T1000 (cell line): Measurements from ENCODE around the gene CCDC74A.
"Not testable (repeated sequence)": the region's sequence is repeated elsewhere in the genome, so short reads cannot be mapped to it uniquely, and the experiment has no call there.

Source experiments
- DNase-seq: peaks from one replicate; lab custom pipeline; 2025; ENCODE audit warnings: mixed read lengths; lab: John Stamatoyannopoulos, UW

Gene CCDC74A

DNA sequence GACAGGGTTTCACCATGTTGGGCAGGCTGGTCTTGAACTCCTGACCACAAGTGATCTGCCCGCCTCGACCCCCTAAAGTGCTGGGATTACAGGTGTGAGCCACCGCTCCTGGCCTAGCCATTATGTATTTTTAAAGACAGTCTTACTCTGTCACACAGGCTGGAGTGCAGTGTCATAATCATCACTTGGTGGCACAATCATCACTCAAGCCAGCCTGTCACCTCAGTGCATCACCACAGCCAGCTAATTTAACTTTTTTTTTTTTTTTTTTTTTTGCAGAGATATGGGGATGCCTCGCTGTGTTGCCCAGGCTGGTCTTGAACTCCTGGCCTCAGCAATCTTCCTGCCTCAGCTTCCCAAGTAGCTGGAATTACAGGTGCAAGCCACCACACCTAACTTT, 24.1 kb upstream of the CCDC74A start:
- not testable (repeated sequence) for DNase-seq

DNA sequence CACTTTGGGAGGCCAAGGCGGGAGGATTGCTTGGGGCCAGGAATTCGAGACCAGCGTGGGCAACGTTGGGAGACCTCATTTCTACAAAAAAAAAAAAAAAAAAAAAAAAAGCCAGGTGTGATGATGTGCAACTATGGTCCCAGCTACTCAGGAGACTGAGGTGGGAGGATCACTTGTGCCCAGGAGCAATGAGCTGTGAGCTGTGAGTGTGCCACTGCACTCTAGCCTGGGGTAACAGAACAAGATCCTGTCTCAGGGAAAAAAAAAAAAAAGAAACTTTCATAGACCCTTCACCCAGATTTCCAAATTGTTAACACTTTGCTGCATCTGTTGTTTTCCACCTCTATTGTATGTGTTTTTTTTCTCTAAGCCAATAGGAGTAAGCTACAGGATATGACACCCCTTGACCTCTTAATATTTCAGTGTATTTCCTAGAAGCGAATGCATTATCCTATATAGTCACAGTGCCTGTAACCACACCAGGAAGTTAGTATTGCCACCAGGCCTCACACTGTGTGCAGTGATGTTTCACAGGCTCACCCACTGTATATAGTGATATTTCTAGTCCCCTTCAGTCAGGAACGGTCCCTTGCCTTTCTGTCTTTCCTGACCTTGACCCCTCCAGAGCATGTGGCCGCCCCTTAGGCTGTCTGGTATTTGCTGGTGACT, 23.5 kb upstream of the CCDC74A start:
- not testable (repeated sequence) for DNase-seq

DNA sequence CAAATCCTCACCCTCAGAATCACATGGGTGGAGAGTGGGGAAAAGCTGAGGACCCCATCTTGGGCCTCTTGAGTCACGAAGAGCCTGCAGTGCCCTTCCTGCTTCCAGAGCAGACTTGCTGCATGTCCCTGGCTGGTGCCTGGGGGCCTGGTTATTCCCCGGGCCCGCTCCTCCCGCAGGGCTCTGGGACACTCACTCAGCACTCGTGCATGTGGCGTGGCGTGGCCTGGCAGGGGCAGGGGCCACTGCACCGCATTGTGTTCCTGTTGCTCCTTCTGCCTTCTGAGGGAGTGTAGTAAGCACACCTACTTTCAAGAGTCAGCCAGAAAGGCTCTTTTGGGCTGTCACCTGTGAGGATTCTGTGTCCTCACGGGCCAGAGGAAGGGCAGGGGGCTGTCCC, 18.1 kb upstream of the CCDC74A start:
- no peak for DNase-seq

DNA sequence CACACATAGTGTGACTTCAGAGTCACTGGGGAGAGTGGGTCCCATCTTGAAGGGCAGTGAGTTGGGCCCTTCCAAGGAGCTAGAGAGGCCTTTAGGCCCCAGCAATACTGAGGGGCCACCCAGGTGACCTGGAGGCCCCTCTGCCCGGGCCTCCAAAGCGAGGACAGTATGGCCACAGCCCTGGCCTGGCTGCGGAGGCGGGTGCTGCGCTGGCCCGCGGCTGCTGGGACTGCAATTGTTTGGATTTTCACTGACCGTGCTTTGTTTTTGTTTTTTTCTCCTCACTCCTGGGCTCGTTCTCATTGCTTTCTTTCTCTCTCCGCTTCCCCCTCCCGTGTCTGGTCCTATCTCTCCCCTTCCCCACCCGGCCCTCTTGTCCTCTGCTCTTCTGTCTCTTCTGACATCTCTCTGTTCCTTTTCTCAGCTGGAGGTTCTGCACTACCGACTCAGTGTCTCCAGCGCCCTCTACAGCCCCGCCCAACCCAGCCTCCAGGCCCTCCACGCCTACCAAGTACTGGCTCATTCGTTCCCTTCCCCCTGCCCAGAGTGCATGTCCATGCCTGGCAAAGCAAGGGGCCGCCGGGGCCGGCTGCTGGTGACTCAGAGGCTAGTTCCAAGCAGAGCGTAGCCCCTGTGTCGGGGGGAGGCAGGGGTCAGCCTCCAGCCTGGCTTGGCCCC, 16.3 kb upstream of the CCDC74A start:
- not testable (repeated sequence) for DNase-seq

DNA sequence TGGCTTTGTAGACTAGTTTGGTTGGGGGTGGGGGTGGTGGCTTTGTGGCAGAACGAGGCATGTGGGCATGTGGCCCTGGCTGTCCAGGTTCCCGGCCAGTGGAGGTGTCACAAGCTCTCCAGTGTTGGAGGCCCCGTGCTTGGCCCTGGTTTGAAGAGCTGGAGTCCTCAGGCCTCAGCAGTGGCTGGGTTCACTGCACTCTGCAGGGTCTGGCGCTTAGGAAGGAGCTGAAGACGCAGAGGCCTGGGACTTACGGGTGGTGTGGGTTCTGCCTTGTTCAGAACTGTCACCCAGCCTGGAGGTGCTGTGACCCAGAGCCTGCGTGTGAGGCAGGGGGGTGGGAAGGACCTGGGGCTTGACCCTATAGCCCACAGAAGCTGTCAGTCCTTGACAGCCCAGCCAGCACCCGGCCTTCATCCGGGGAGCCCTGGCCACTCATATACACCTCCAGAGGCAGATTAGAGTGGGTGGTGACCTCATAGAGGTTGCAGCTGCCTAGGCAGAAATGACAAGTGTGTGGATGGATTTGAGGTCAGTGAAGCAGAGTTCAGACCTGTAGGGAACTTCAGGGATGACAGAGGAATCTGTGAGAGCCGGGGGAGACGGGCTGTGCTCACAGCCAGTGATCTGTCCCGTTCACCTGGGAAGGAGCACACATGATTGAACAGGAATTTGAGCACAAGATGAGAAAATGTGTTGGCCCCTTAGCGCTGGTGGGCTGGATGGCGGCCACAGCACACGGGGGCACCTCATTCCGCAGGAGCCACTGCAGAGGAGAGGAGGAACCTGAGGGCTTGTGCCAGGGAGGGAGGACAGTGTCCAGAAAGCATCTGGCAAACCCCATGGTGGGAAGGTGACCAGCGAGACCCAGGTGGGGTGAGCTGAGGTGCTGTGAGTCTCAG, 15.5 kb upstream of the CCDC74A start:
- DNase-seq, result not testable (repeated sequence)

DNA sequence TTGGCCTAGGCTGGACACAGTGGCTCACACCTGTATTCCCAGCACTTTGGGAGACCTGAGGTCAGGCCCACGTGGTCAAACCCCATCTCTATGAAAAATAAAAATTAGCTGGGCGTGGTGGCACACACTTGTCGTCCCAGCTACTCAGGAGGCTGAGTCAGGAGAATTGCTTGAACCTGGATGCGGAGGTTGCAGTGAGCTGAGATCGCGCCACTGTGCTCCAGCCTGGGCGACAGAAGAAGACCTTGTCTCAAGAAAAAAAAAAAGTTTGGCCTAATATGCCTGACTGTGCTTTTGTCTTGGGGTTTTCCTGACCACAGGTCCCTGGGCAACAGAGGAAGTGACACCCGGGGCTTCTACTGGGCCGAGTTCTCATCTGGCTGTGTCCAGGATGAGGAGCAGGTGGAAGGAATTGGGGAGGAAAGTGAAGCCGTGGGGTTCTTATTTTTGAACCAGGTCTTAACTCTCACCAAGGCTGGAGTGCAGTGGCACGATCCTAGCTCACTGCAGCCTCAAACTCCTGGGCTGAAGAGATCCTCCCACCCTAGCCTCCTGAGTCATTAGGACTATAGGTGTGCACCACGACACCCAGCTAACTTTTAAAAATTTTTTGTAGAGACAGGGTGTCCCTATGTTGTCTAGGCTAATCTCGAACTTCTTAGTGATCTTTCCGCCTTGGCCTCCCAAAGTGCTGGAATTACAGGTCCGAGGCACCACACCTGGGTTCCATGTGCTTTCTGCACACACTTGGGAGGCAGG, 13.1 kb upstream of the CCDC74A start:
- DNase-seq, result not testable (repeated sequence)

DNA sequence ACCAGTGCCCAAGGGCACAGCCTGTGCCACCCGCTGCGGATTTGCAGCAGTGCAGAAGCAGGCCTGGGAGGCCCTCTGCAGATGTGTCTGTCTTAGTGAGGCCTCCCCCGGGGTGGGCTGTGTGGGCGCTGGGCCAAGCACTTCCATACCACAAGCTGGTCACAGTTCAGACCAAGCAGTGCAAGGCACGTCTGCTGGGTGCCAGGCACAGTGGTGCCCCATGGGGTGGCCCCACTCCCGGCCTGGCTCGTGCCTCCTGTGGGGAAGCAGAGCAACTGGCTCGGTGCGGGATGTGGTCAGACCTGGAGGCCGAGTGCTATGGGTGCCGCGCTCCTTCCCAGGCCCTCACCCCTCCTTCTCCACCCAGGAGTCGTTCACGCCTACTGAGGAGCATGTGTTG, 12.5 kb upstream of the CCDC74A start:
- DNase-seq, result not testable (repeated sequence)

DNA sequence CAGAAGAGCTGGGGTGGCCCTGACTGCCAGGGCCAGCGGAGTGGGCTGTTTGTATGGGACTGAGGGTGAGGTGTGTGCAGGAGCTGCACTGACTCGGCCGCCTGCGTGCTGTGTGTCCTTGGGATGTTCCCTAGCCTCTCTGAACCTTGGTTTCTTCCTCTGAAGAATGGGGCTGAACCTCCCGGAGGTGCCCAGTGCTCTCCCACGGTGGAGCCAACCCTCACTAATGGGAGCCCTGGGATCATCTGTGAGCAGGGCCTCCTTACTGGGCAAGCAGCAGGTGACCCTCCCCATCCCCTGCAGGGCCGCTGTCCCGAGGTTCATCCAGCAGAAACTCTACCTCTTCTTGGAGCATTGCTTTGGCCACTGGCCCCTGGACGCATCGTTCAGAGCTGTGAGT, 11.7 kb upstream of the CCDC74A start:
- no peak for DNase-seq

DNA sequence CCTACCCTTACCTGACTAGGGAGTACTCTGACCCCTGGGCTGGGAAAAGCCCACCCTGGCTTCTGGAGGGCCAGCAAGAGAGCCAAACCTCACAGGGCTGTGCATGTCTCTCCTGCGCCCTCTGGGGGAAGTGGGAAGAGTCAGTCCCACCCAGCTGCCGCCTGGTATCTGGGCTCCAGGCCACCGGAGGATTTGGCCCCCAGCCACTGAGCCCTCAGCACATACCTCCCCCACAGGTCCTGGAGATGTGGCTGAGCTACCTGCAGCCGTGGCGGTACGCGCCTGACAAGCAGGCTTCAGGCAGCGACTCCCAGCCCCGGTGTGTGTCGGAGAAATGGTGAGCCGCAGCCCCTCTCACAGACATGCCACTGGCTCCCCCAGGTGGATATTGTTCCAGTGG, 11.1 kb upstream of the CCDC74A start:
- not testable (repeated sequence) for DNase-seq

DNA sequence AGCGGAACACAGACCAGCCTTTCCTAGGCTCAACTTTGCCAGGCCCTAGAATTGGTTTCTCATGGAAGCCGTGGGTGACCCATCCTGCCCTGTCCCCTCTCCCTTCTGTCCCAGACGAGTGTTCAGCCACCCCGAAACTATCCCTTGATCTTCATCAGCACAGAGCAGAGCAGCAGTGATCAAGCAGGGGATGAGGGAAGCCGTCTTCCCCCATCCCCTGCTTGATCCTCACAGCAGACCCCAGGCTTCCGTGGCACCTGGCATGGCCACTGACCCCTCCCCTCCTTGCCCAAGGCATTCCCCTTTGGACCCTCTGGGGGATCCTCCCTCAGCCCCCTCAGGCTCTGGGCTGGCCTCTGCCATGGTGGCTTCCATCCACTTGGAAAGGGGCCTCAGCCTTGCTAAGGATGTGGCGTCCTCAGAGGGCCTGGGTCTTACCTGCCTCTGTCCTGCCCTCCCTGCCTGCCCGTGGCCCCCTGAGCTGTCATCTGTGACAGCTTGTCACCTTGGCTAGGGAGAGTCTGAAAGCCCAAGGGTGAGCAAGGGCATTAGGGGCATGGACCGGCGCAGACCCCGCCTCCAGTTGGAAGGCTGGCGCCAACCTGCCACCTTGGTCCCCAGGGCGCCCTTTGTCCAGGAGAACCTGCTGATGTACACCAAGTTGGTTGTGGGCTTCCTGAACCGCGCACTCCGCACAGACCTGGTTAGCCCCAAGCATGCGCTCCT, 10.4 kb upstream of the CCDC74A start:
- DNase-seq, result no peak

DNA sequence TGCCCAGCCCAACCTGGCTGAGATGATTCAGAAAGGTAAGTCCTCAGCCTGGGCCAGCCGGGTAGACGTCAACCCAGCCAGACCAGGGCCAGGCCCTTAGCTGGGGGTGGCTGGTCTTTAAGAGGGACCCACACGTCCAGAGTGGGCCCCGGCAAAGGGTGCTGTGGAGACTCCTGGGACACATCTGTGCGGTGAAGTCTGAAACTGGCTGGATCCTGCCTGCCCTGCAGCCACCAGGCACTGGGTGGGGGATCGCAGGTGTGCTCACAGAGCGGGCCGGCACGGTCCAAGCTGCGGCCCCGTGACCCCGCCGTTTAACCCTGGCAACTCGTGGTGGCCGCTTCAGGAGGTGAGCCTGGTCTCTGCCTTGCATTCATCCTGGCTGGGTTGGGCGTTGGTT, 9.8 kb upstream of the CCDC74A start:
- DNase-seq, result not testable (repeated sequence)

DNA sequence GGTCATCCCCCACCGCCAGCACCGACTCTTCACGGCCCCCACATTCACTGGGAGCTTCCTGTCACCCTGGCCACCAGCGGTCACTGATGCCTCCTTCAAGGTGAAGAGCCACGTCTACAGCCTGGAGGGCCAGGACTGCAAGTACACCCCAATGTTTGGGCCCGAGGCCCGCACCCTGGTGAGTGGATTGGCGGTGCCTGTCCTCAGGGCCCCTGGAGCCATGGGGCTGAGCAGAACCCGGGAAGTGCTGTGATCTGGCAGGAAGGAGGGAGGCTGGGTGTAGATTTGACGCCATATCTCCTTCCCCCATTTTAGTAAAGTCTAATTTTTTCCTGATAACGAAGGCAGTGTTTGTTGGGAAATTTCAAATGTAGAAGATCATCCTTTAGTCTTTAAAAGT, 9.2 kb upstream of the CCDC74A start:
- DNase-seq, result not testable (repeated sequence)

DNA sequence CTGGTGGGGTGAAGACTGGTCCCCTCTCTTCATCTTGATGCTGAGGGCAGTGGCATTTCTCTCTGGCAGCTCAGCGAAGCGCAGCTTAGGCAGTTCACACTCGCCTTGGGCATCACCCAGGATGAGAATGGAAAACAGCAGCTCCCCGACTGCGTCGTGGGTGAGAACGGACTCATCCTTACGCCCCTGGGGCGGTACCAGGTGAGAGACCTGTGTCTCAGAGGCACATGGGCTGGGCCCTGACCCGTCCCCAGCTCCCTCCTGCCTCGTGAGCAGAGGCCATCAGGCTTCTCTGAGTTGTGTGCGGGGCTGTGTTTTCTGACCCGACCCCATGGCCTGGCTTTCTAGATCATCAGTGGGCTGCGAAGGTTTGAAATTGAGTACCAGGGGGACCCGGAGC, 8.2 kb upstream of the CCDC74A start:
- DNase-seq, result no peak

DNA sequence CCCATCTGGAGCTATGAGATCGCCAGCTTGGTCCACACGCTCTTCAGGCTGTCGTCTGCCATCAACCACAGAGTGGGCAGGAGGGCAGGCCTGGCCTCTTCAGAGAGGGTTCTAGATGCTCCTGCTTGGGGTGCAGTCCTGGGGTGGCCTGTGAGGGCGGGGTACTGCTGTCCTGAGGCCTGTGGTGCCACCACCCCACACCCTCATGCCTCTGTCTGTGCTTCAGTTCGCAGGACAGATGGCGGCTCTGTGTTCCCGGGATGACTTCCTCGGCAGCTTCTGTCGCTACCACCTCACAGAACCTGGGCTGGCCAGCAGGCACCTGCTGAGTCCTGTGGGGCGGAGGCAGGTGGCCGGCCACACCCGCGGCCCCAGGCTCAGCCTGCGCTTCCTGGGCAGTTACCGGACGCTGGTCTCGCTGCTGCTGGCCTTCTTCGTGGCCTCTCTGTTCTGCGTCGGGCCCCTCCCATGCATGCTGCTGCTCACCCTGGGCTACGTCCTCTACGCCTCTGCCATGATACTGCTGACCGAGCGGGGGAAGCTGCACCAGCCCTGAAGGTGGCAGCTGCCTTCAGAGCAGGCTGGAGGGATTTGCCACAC, 7.7 kb upstream of the CCDC74A start:
- DNase-seq, result not testable (repeated sequence)

DNA sequence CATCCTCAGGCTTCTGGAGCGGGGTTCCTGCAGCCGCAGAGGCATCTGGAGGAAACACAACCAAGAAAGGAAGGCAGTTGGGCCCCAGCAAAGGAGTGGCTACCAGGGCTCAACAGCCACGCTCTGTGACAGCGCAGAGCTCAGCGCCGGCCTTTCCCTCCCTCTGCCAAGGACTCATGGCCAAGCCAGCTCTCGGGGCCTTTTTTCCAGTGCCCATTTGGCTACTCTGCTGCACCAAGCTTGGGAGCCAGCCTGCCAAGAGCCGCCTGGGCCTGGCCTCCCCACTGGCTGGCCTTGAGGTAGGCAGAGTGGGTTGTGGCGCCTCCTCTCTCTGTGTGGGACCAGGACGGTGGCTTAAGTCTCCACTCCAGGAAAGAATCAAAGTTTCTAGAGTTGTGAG, 7.2 kb upstream of the CCDC74A start:
- DNase-seq, result no peak

DNA sequence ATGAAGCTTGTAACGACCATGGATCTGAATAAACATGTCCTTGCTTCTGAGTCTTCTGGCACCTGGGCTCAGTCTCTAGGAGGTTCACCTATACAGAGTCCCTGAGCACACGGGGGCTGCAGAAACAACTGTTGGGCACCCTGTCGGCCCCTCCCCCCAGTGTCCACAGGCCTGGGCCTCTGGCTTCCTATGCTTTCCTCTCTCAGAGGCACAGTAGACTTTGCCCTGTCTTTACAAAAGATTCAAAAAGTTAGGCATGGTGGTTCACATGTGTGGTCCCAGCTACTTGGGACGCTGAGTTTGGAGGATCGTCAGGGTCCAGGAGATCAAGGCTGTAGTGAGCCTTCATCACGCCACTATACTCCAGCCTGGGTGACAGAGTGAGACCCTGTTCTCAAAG, 6.2 kb upstream of the CCDC74A start:
- DNase-seq, result not testable (repeated sequence)

DNA sequence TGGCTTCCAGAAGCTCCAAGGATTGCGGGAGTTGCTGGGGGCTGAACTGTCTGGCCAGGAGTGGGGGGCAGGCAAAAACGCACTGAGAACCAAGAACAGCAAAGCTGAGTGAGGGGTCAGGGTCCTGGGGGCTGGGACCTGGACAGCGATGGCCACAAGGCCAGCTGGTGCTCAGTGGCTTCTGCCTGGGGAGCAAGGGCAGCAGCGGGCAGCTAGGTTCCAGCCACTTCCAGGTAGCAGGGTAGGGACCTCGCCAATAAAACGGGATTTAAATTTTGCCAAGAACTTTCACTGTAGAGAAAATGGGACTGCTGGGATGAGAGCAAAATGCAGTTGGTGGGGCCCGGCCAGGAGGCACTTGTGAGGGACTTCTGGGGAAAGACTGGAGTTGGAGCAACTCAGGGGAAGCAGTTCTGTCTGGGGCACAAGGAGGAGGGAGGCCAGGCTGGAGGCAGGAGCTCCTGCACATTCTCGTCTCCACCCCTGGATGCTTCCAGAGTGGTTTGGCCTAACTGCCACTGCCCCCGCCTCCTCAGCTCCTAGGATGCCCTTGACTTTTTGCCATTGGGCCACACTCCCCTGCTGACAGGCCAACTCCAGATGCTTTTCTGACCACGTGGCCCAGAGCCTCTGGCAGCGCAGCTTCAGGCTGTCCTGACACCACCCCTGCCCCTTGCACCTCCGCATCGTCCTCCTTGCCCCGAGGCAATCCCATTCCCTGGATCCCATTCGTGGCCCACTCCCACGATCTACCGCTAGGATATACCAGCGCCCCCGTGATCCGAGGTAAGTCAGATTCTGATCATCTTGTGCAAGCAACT, 5.5 kb upstream of the CCDC74A start:
- no peak for DNase-seq

DNA sequence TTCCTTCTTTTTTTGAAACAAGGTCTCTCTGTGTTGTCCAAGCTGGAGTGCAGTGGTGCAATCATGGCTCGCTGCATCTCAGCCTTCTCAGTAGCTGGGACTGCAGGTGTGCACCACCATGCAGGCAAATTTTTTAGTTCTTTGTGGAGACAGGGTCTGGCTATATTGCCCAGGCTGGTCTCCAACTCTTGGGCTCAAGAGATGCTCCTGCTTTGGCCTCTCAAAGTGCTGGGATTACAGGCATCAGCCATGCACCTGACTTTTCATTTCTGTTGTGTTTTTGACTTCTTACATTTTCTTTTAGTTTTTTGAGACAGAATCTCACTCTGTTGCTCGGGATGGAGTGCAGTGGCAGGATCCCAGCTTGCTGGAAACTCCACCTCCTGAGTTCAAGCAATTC, 2.4 kb upstream of the CCDC74A start:
- not testable (repeated sequence) for DNase-seq

DNA sequence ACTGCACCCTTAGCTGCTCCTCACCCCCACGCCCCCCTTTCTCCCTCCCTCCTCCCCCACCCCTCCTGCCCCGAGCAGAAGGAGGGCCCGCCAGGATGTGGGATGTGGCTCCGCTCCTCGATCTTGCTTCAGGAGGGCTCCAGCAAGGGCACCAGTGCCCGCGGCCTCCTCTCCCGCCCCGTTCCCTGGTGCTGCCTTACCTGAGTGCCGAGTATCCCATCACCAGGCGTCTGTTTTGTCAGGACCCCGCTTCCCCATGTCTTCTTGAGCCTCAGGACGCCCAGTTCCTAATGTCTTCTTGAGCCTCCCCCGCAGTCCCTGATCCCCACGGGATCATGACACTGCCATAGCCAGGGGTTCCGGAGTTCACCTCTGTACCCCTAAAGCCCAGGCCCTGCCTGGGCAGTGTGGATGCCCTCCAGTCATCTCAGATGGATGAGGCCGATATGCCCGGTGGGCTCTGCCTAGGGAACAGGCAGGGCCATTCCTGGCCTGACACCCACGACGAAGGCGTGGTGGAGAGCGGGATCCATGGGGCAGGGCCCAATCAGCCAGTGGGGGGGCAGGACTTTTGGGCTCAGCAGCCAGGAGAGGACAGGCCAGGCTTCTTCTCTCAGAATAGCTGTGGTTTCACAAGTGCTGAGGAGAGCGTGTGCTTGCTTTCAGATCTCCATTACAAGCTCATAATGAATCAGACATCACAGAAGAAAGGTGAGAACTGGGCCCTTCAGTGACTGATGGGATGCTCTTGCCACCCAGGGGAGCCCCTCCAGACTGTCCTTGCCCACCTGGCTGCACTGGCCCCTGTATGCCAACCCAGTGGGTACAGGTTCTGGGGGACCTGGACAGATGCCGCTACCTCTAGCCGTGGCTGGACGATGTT, 1.5 kb downstream of the CCDC74A start:
- DNase-seq, result not testable (repeated sequence)
